Thyroid gland (tissue), 4 donors: ENCODE results near the gene SPACA6. TPM values are rescaled to one million over a fixed set of nuclear protein-coding genes. Genes with fewer than 3 reads are reported as not detected.
"Not testable (repeated sequence)": the region's sequence is repeated elsewhere in the genome, so short reads cannot be mapped to it uniquely, and the experiment has no call there.

Experiments
- DNase-seq, 2 donors: peaks; one replicate each; pipeline ENCODE4 v3.0.0-alpha.2; 2019
- H3K27ac ChIP-seq, 3 donors: fragments of 200-600 bp; sonication (generic); 1 replicate in 2 of 3; 2 replicates in 1 of 3; pipeline ENCODE4 v1.5.1; 2016 to 2019; ENCODE audit warnings: mild to moderate bottlenecking in 1 of 3, moderate library complexity in 1 of 3
- H3K27me3 ChIP-seq: fragments of 200-600 bp; sonication (generic); one replicate; pipeline ENCODE4 v1.5.1; 2019
- H3K36me3 ChIP-seq, 2 donors: fragments of 200-600 bp; sonication (generic); one replicate each; pipeline ENCODE4 v1.5.1; 2016 to 2019
- H3K4me1 ChIP-seq, 2 donors: fragments of 200-600 bp; sonication (generic); one replicate each; pipeline ENCODE4 v1.5.1; 2017 to 2019
- H3K4me3 ChIP-seq, 3 donors: fragments of 200-600 bp; sonication (generic); replicated peaks in 1 of 3; 1 replicate in 2 of 3; 2 replicates in 1 of 3; pipeline ENCODE4 v1.5.1; 2016; ENCODE audit warnings: mild to moderate bottlenecking in 1 of 3
- H3K9me3 ChIP-seq: fragments of 200-600 bp; sonication (generic); one replicate; pipeline ENCODE4 v1.5.1; 2017
- CTCF ChIP-seq, 6 experiments: fragments of 200-600 bp in 3 of 6; fragments of 450-650 bp in 3 of 6; sonication (generic) in 3 of 6; IDR thresholded peaks; one replicate each; pipeline ENCODE4 v1.5.1; 2016 to 2019; ENCODE audit warnings: antibody characterized with exemption in 6 of 6, mild to moderate bottlenecking in 2 of 6, inconsistent platforms in 1 of 6, moderate library complexity in 1 of 6
- POLR2A ChIP-seq, 2 donors: fragments of 450-650 bp; IDR thresholded peaks; one replicate each; pipeline ENCODE4 v1.6.1; 2017; ENCODE audit warnings: antibody characterized with exemption in 2 of 2, mild to moderate bottlenecking in 2 of 2, moderate library complexity in 1 of 2
- WGBS, 2 donors: methylation state at CpG; one replicate each; pipeline ENCODE4 v1.1.5; 2017; 5-methylcytosine and 5-hydroxymethylcytosine counted together
- intact Hi-C: fragments of 100-400 bp; cut with DNase I; formaldehyde crosslinking; loops from one replicate; pipeline ENCODE4 v1.15.1; 2023
- total RNA-seq, 4 donors: library from RNA; depleted of rRNA; stranded (reverse); fragments of >200 nt; gene quantifications; one replicate each; pipeline ENCODE4 v1.2.3, GENCODE V29; 2016

Gene SPACA6
- total RNA-seq, 4 donors from 2014 or later = 11.9 to 26.2 (median 20.4) TPM

- no peak overlapping the region for H3K4me3 ChIP-seq
- no peaks in the 10 kb centered on the region for H3K9me3 ChIP-seq
- TF ChIP-seq CTCF (IDR thresholded peaks at IDR 0.05) = no peak
- no peak for TF ChIP-seq POLR2A (IDR thresholded peaks at IDR 0.05)
- H3K36me3 ChIP-seq = no peaks in the 10 kb centered on the region
- H3K27ac ChIP-seq = no peak overlapping the region
- H3K4me1 ChIP-seq = no peaks in the 10 kb centered on the region
- no peaks in the 10 kb centered on the region for H3K27me3 ChIP-seq
- no peak for DNase-seq
- intact Hi-C loops = no loop called here
- 77 to 80% methylated on average over 7 of the region's 7 CpGs for WGBS, 2 donors
Measured at GRCh38 chr19:51733742-51734522, 40.8 kb downstream of the SPACA6 start.

GRCh38 chr19:51735759-51736449, 42.8 kb downstream of the SPACA6 start:
- Histone ChIP-seq H3K27ac (no peak overlapping the region), H3K9me3 (no peaks in the 10 kb centered on the region), H3K27me3 (no peaks in the 10 kb centered on the region), H3K4me3 (no peak overlapping the region), H3K36me3 (no peaks in the 10 kb centered on the region), H3K4me1 (no peaks in the 10 kb centered on the region)
- DNase-seq = no peak
- 61 to 77% methylated on average over 10 of the region's 10 CpGs for WGBS, 2 donors
- intact Hi-C loops = no loop called here
- no peak for TF ChIP-seq POLR2A (IDR thresholded peaks at IDR 0.05)
- no peak for TF ChIP-seq CTCF (IDR thresholded peaks at IDR 0.05)

GRCh38 chr19:51737389-51737788, 44.3 kb downstream of the SPACA6 start:
- H3K9me3 ChIP-seq = no peaks in the 10 kb centered on the region
- TF ChIP-seq POLR2A (IDR thresholded peaks at IDR 0.05) (no peak), CTCF (IDR thresholded peaks at IDR 0.05) (no peak)
- no peak overlapping the region for H3K4me3 ChIP-seq
- no peaks in the 10 kb centered on the region for H3K4me1 ChIP-seq
- no peak overlapping the region for H3K27ac ChIP-seq
- 88 to 92% methylated on average over 3 of the region's 3 CpGs for WGBS, 2 donors
- intact Hi-C loops = no loop called here
- no peaks in the 10 kb centered on the region for H3K27me3 ChIP-seq
- DNase-seq = no peak
- no peaks in the 10 kb centered on the region for H3K36me3 ChIP-seq

GRCh38 chr19:51737924-51738323, 44.8 kb downstream of the SPACA6 start:
- H3K27me3 ChIP-seq = no peaks in the 10 kb centered on the region
- H3K4me3 ChIP-seq = no peak overlapping the region
- TF ChIP-seq CTCF (IDR thresholded peaks at IDR 0.05) (no peak), POLR2A (IDR thresholded peaks at IDR 0.05) (no peak)
- no peak for DNase-seq
- WGBS, 2 donors = 76 to 78% methylated on average over 2 of the region's 2 CpGs
- intact Hi-C loops = no loop called here
- H3K36me3 ChIP-seq = no peaks in the 10 kb centered on the region
- no peaks in the 10 kb centered on the region for H3K9me3 ChIP-seq
- H3K27ac ChIP-seq = no peak overlapping the region
- H3K4me1 ChIP-seq = no peaks in the 10 kb centered on the region

- H3K27ac ChIP-seq, H3K4me3 ChIP-seq, intact Hi-C loops, H3K9me3 ChIP-seq, DNase-seq, H3K4me1 ChIP-seq, H3K36me3 ChIP-seq, H3K27me3 ChIP-seq: not testable (repeated sequence)
- WGBS, 2 donors = 87 to 89% methylated on average over 10 of the region's 10 CpGs
Measured at GRCh38 chr19:51738523-51738922, 45.4 kb downstream of the SPACA6 start.
